ENCODE data around the gene RAP2A.

GRCh38 chr13:97460853-97461252, 26.9 kb downstream of the RAP2A start:
- no peak for TF ChIP-seq SIN3A (IDR thresholded peaks at IDR 0.05; ENCODE audit: borderline replicate concordance, insufficient read depth, low read length)
- no peak for TF ChIP-seq REST (IDR thresholded peaks at IDR 0.05; ENCODE audit: insufficient read depth in 1 of 2, low read depth in 2 of 2, low read length in 2 of 2)
- no peak for TF ChIP-seq TAF1 (IDR thresholded peaks at IDR 0.05; ENCODE audit: borderline replicate concordance, insufficient read depth, low read length)
- no peak for TF ChIP-seq POLR2AphosphoS5 (IDR thresholded peaks at IDR 0.05; ENCODE audit: low read depth, low read length)

All from PFSK-1 (cell line).